ENCODE data around the gene FBXO42. TPM values are rescaled to one million over a fixed set of nuclear protein-coding genes. Genes with fewer than 3 reads are reported as not detected.
"Not testable (repeated sequence)": the region's sequence is repeated elsewhere in the genome, so short reads cannot be mapped to it uniquely, and the experiment has no call there.

The FBXO42 gene
- total and polyA plus RNA-seq, 2 of the 13 experiments (the other 11 are each of a cell fraction or from before 2014, with no cell fraction given) = 7.6 to 17.5 TPM

GRCh38 chr1:16215882-16216753 lies 136.2 kb downstream of the FBXO42 start (continued):
- TF ChIP-seq RFX3 (CRISPR knock-in tag; IDR thresholded peaks at IDR 0.05) = no peak
- TF ChIP-seq ZNF816 (CRISPR knock-in tag; IDR thresholded peaks at IDR 0.05; ENCODE audit: borderline replicate concordance) = no peak
- no peak for TF ChIP-seq RARG (CRISPR knock-in tag; IDR thresholded peaks at IDR 0.05; ENCODE audit: low read depth)
- no peak for TF ChIP-seq ZNF280D (CRISPR knock-in tag; IDR thresholded peaks at IDR 0.05)

GRCh38 chr1:16215240-16215639 lies 137.0 kb downstream of the FBXO42 start:
- POLR2A ChIA-PET = interaction anchor here (1.2 kb wide), 1 partner anchor 8 kb away, joined by 3 read pairs; no protein-coding TSS in a partner anchor
- H2AFZ ChIP-seq (ENCODE audit: low read length); H3K4me3 ChIP-seq (replicated peaks in 1 of 3; ENCODE audit: insufficient read depth in 1 of 3, low read depth in 2 of 3, low read length in 3 of 3); H3K9me3 ChIP-seq (ENCODE audit: low read length); H3K36me3 ChIP-seq (replicated peaks in 1 of 2; ENCODE audit: control insufficient read depth in 1 of 2, insufficient read depth in 2 of 2, low read length in 2 of 2); H3K9ac ChIP-seq (ENCODE audit: insufficient read depth, low read depth, low read length); ATAC-seq; DNase-seq (ENCODE audit: low spot score); H3K27ac ChIP-seq (ENCODE audit: extremely low read length, insufficient read depth, low read length); BruUV-seq (replicated peaks); H4K20me1 ChIP-seq (ENCODE audit: insufficient read depth, low read length); CTCF ChIA-PET (ENCODE audit: low intra/inter-chr PET ratio, low total read pairs); H3K4me2 ChIP-seq (ENCODE audit: low read depth, low read length); FAIRE-seq; H3K79me2 ChIP-seq (ENCODE audit: insufficient read depth, low read length); in situ Hi-C loops (cut with HindIII; ENCODE audit: extremely low pct_ligation_motif_present, low pct_unique_long_range_greater_than_20kb); intact Hi-C loops (cut with micrococcal nuclease; ENCODE audit: unreplicated experiment): not testable (repeated sequence)
- Histone ChIP-seq H3K4me1 (ENCODE audit: insufficient read depth, low read length) (peaks cover 44% of the 10 kb centered on the region), H3K27me3 (ENCODE audit: control insufficient read depth in 1 of 2, insufficient read depth in 2 of 2, low read length in 2 of 2) (peaks cover 4 to 22% of the 10 kb centered on the region in 2 experiments; a peak in 3 of 5 replicates)
- 85% methylated on average over 14 of the region's 14 CpGs for WGBS (ENCODE audit: low lambda C conversion rate)

GRCh38 chr1:16213544-16213943 lies 138.7 kb downstream of the FBXO42 start:
- H3K9me3 ChIP-seq (ENCODE audit: low read length); H4K20me1 ChIP-seq (ENCODE audit: insufficient read depth, low read length); H2AFZ ChIP-seq (ENCODE audit: low read length); H3K79me2 ChIP-seq (ENCODE audit: insufficient read depth, low read length); DNase-seq (ENCODE audit: low spot score); BruUV-seq (replicated peaks); POLR2A ChIA-PET; H3K4me3 ChIP-seq (replicated peaks in 1 of 3; ENCODE audit: insufficient read depth in 1 of 3, low read depth in 2 of 3, low read length in 3 of 3); H3K4me2 ChIP-seq (ENCODE audit: low read depth, low read length); H3K36me3 ChIP-seq (replicated peaks in 1 of 2; ENCODE audit: control insufficient read depth in 1 of 2, insufficient read depth in 2 of 2, low read length in 2 of 2); ATAC-seq; CTCF ChIA-PET (ENCODE audit: low intra/inter-chr PET ratio, low total read pairs); H3K9ac ChIP-seq (ENCODE audit: insufficient read depth, low read depth, low read length); FAIRE-seq; intact Hi-C loops (cut with micrococcal nuclease; ENCODE audit: unreplicated experiment); in situ Hi-C loops (cut with HindIII; ENCODE audit: extremely low pct_ligation_motif_present, low pct_unique_long_range_greater_than_20kb); H3K27ac ChIP-seq (ENCODE audit: extremely low read length, insufficient read depth, low read length): not testable (repeated sequence)
- Histone ChIP-seq H3K4me1 (ENCODE audit: insufficient read depth, low read length) (peaks cover 56% of the 10 kb centered on the region), H3K27me3 (ENCODE audit: control insufficient read depth in 1 of 2, insufficient read depth in 2 of 2, low read length in 2 of 2) (peaks cover 4 to 38% of the 10 kb centered on the region in 2 experiments; a peak in 3 of 5 replicates)
- 65% methylated on average over 3 of the region's 3 CpGs for WGBS (ENCODE audit: low lambda C conversion rate)
